ENCODE results near the gene PRRT1. TPM values are rescaled to one million over a fixed set of nuclear protein-coding genes. Genes with fewer than 3 reads are reported as not detected.

Gene PRRT1
- total RNA-seq, 1 experiment from 2014 or later = 1.9 TPM

DNA sequence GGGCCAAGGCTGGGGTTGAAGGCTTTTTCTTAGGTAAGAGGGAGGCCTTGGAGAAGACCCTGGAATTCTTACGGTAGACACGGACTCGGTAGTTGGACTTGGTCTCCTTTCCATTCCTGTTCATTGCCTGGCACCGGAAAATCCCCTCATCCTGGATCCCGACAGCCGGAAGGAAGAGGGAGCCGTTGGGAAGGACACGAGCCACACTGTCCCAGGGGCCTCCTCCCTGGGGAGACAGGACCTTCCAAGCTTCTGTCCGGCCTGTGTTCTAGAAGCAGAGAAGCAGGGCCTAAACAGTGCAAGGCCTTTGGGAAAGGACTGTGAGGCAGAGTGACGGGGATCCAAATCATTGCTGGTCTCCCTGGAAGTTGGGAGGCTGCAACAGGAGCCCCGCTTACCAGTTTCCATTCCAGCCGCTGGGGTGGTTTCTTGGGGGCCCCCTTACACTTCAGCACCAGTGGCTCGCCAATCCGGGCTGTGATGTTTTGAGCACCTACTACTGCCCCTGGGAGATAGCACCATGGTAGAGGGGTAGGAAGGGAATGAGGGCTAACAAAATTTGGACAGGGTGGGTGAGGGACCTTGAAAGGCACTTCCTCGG is 31.8 kb upstream of the PRRT1 start:
- H3K79me2 ChIP-seq (ENCODE audit: insufficient read depth, low read length) = peaks cover 4% of the 10 kb centered on the region; the same call in 1 of the 2 replicates
- H3K56ac ChIP-seq (ENCODE audit: insufficient read length, low read depth, low read length) = no peak overlapping the region
- H4K20me1 ChIP-seq (ENCODE audit: control insufficient read depth, insufficient read depth, insufficient read length) = no peaks in the 10 kb centered on the region
- H3K14ac ChIP-seq (ENCODE audit: insufficient read depth, low read length) = no peak overlapping the region
- H2BK120ac ChIP-seq (ENCODE audit: low read depth, low read length, poor library complexity, severe bottlenecking) = no peak overlapping the region
- H4K91ac ChIP-seq (ENCODE audit: insufficient read length, low read depth, low read length) = no peak overlapping the region
- H3K27me3 ChIP-seq (ENCODE audit: insufficient read depth, low read length) = no peaks in the 10 kb centered on the region
- no peak overlapping the region for H4K5ac ChIP-seq (ENCODE audit: insufficient read length, low read depth, low read length)
- H3K23ac ChIP-seq (ENCODE audit: insufficient read length, low read depth, low read length) = no peak overlapping the region
- no peak overlapping the region for H4K8ac ChIP-seq (replicated peaks; ENCODE audit: insufficient read length, low read depth, low read length)
- Mint-ChIP-seq H3K4me3 (no peak overlapping the region), H3K36me3 (ENCODE audit: insufficient read depth in 1 of 3, low read depth in 3 of 3) (peaks cover 34 to 82% (median 68%) of the 10 kb centered on the region in 3 experiments), H3K4me1 (peaks cover 18 to 32% of the 10 kb centered on the region in 2 experiments), H3K27me3 (ENCODE audit: low read depth) (no peaks in the 10 kb centered on the region; the same call in 1 of the 2 replicates), H3K27ac (no peak overlapping the region; a peak in 2 of 7 replicates), H3K9me3 (no peaks in the 10 kb centered on the region; a peak in 1 of 5 replicates)
- no peak overlapping the region for H3K18ac ChIP-seq (ENCODE audit: insufficient read length, low read depth, low read length)
- no peak overlapping the region for H2AK5ac ChIP-seq (ENCODE audit: insufficient read length, low read length)
- H2BK15ac ChIP-seq (ENCODE audit: low read depth, low read length) = no peak overlapping the region
- H3K9me3 ChIP-seq (ENCODE audit: control insufficient read depth, low read depth, low read length) = no peaks in the 10 kb centered on the region
- no peak overlapping the region for H3K4ac ChIP-seq (ENCODE audit: low read depth, low read length)
- TF ChIP-seq, protein P1, sequence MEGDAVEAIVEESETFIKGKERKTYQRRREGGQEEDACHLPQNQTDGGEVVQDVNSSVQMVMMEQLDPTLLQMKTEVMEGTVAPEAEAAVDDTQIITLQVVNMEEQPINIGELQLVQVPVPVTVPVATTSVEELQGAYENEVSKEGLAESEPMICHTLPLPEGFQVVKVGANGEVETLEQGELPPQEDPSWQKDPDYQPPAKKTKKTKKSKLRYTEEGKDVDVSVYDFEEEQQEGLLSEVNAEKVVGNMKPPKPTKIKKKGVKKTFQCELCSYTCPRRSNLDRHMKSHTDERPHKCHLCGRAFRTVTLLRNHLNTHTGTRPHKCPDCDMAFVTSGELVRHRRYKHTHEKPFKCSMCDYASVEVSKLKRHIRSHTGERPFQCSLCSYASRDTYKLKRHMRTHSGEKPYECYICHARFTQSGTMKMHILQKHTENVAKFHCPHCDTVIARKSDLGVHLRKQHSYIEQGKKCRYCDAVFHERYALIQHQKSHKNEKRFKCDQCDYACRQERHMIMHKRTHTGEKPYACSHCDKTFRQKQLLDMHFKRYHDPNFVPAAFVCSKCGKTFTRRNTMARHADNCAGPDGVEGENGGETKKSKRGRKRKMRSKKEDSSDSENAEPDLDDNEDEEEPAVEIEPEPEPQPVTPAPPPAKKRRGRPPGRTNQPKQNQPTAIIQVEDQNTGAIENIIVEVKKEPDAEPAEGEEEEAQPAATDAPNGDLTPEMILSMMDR (conservative IDR thresholded peaks at IDR 0.05) = no peak
- H3K9ac ChIP-seq (ENCODE audit: extremely low read depth, insufficient read length, low read length) = no peak overlapping the region
- no peak overlapping the region for H2AFZ ChIP-seq (ENCODE audit: low read length)
- no peak for DNase-seq
- peaks cover 5% of the 10 kb centered on the region for H3K23me2 ChIP-seq (ENCODE audit: insufficient read length, low read depth, low read length, poor library complexity, severe bottlenecking)
- no CpG with 5 or more reads among the region's 15 CpGs for WGBS (ENCODE audit: extremely low coverage, insufficient read length, low lambda C conversion rate)
- H2BK5ac ChIP-seq (ENCODE audit: insufficient read length, low read length) = no peak overlapping the region
- H2BK12ac ChIP-seq (ENCODE audit: insufficient read length, low read depth, low read length) = no peak overlapping the region
- no peaks in the 10 kb centered on the region for H3K4me1 ChIP-seq (ENCODE audit: insufficient read depth, low read length)
- no peak overlapping the region for H2BK20ac ChIP-seq (ENCODE audit: low read depth, low read length, poor library complexity, severe bottlenecking)
- no peak overlapping the region for H3K4me2 ChIP-seq (ENCODE audit: insufficient read depth, insufficient read length, low read length)
- H3K27ac ChIP-seq (ENCODE audit: insufficient read length, low read depth, low read length) = no peak overlapping the region
- H3K79me1 ChIP-seq (ENCODE audit: insufficient read depth, low read depth, low read length, poor library complexity, severe bottlenecking) = no peaks in the 10 kb centered on the region
- no peak overlapping the region for H3T11ph ChIP-seq (ENCODE audit: low read length)

Data from H9 (cell line).